A549 treated with AZD2906 at 1 μM for 4 hours (cell line): ENCODE measurements around the gene SUN5. TPM values are rescaled to one million over a fixed set of nuclear protein-coding genes. Genes with fewer than 3 reads are reported as not detected.

Source experiments
- total RNA-seq: library from RNA; stranded (reverse); fragments of 200-300 nt; extraction: Qiagen RNA extraction; gene quantifications from 5 replicates; pipeline ENCODE4 v1.2.3, GENCODE V29; 2022

SUN5 gene
- not detected in 5 replicates for total RNA-seq

GRCh38 chr20:33004141-33004751, at the start of gene SUN5:
Gene SUN5 (minus strand): TSS chr20:33004433. CDS start chr20:33004340, 93 bp downstream.

GRCh38 chr20:33053291-33054106, 49.3 kb upstream of the SUN5 start, which contains the start of gene BPIFB3:
Gene BPIFB3 (plus strand): TSS chr20:33053903. CDS start chr20:33055436, 1,533 bp downstream.

GRCh38 chr20:33031531-33031930, 27.3 kb upstream of the SUN5 start, which contains the start of gene BPIFB6:
Gene BPIFB6 (plus strand): TSS chr20:33031648. CDS start chr20:33031648, 0 bp downstream.

DNA sequence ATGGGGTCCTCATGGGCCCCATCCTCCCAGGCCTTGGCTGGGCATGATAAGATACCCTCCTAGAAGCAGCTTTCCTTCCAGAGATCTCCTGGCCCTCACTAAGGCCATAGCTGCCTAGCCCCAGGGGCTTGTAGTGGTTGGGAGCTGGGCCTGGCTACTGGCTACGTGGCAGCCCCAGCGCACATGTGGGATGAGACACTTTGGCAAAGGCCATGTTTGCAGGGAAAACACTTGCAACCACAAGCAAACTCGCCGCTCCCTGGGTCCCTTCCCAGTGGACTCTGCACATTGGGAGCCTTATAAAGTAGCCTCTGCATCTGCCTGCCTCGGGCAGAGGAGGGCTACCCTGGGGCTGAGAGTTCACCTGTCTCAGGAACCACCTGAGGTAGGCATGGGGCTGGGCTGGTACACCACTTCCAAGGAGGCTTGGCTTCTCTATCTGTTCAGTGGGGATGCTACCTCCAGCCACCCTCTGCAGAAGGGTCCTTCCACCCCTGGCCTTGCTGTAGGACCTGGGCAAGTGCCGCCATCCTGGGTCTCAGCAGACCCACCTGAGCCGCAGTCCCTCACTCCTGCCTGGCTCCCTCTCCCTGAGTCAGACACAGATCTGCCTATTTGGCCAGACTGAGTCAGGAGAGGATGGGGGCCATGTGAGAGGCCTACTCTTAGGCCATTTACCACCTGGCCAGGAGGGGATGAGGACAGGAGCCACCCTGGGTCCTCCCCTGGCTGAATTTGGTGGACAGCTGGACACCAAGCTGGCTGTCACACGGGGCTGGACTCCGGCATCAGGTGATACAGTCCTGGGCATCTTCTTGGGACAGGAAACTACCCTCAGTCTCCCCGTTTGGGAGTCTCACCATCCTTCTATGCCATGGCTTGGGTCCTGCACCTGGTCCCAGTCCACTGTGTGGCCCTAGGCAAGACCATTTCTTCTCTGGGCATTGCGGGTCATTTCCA, 3.4 kb upstream of the SUN5 start, which contains the start of gene BPIFB2:
TSS of gene BPIFB2 (plus strand) at position 329 of the 960 bp plus-strand sequence. CDS start 871 bp downstream, outside the sequence.

Other genes with a start within 250 kb of the SUN5 start
- gene DNMT3B, start 242.0 kb downstream of the SUN5 start, total RNA-seq = 3.1 to 4.3 TPM (median 3.9 TPM) in 5 replicates
- 132 to 159 TPM (median 137 TPM) in 5 replicates for gene MAPRE1, start 184.5 kb downstream of the SUN5 start, total RNA-seq
- gene EFCAB8, start 145.5 kb downstream of the SUN5 start, total RNA-seq = 0.01 TPM in 1 of 5 replicates, not detected in the others
- not detected in 5 replicates for gene BPIFB2, start 3.3 kb upstream of the SUN5 start, total RNA-seq
- not detected in 5 replicates for gene BPIFB6, start 27.2 kb upstream of the SUN5 start, total RNA-seq
- gene BPIFB3, start 49.5 kb upstream of the SUN5 start, total RNA-seq = not detected in 5 replicates
- gene BPIFB4, start 75.2 kb upstream of the SUN5 start, total RNA-seq = not detected in 5 replicates
- gene BPIFA2, start 163.7 kb upstream of the SUN5 start, total RNA-seq = 0.11 TPM in 1 of 5 replicates, not detected in the others
- gene BPIFA3, start 212.9 kb upstream of the SUN5 start, total RNA-seq = not detected in 5 replicates
- not detected in 5 replicates for gene BPIFA1, start 231.6 kb upstream of the SUN5 start, total RNA-seq